ENCODE measurements around the gene TGFBR2. TPM values are rescaled to one million over a fixed set of nuclear protein-coding genes. Genes with fewer than 3 reads are reported as not detected.

Gene TGFBR2
- total RNA-seq, 1 donor from 2014 or later = 329 TPM

- H3K4me3 ChIP-seq = no peak overlapping the region
- no peak for DNase-seq
Observed at GRCh38 chr3:30613133-30613825, 6.9 kb downstream of the TGFBR2 start.

DNA sequence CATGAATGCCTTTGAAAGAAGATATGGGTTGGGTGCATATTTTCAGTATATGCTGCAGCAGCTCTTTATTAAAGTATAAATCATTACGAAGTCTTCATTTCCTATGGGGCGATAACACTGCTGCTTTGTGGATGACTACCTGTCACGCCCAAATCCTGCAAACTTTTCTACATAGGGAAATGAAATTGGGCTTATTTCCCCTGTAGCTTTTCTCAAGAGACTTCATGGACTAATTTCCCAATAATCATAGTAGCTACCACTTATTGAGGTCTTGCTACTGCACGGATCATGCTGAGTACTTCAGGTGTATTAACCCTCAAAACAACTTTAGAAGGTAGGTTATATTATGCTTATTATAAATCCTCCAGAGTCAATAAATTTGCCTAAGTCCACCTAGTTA, 8.0 kb downstream of the TGFBR2 start:
- H3K27ac ChIP-seq = no peak overlapping the region
- TF ChIP-seq CTCF (IDR thresholded peaks at IDR 0.05) = no peak
- H3K4me1 ChIP-seq = peaks cover 77% of the 10 kb centered on the region
- no peak overlapping the region for H3K4me3 ChIP-seq
- no peak for ATAC-seq
- no peak for DNase-seq
- H3K9me3 ChIP-seq = no peaks in the 10 kb centered on the region
- no peaks in the 10 kb centered on the region for H3K36me3 ChIP-seq
- no peaks in the 10 kb centered on the region for H3K27me3 ChIP-seq
- intact Hi-C loops (cut with DNase I) = no loop called here

More at GRCh38 chr3:30613133-30613825, 6.9 kb downstream of the TGFBR2 start:
- peak; percentile 50 for ATAC-seq
- no peak for TF ChIP-seq CTCF (IDR thresholded peaks at IDR 0.05)
- Histone ChIP-seq H3K36me3 (no peaks in the 10 kb centered on the region), H3K4me1 (peaks cover 68% of the 10 kb centered on the region), H3K9me3 (no peaks in the 10 kb centered on the region), H3K27me3 (no peaks in the 10 kb centered on the region), H3K27ac (peak overlapping the region; percentile 3)
- intact Hi-C loops (cut with DNase I) = no loop called here

DNA sequence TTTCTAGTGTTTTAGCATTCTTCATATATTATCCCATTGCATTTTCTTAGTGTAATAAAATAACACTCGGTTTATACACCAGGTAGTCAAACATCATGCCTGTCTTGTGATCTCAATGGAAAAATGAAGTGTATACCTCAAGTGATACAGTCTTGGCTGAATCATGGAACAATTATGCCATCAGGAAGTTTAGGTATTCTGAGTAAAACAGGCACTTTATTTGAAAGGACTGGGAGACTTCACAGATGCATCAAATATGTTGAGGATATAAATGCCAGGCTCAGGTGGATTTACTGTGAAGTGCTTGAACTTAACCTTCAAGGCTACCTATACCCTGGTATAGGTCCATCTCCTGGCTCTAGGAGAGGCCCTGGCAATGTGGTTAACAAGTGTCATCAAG, 8.5 kb downstream of the TGFBR2 start:
- Histone ChIP-seq H3K4me3 (no peak overlapping the region), H3K27me3 (no peaks in the 10 kb centered on the region), H3K9me3 (no peaks in the 10 kb centered on the region), H3K27ac (no peak overlapping the region), H3K36me3 (no peaks in the 10 kb centered on the region), H3K4me1 (peaks cover 82% of the 10 kb centered on the region)
- intact Hi-C loops (cut with DNase I) = no loop called here
- ATAC-seq (no peak), DNase-seq (no peak)
- TF ChIP-seq CTCF (IDR thresholded peaks at IDR 0.05) = no peak

GRCh38 chr3:30615615-30616346, 9.4 kb downstream of the TGFBR2 start:
- intact Hi-C loops (cut with DNase I) = no loop called here
- H3K27me3 ChIP-seq = no peaks in the 10 kb centered on the region
- no peak for DNase-seq
- peaks cover 88% of the 10 kb centered on the region for H3K4me1 ChIP-seq
- peak overlapping the region; percentile 14 for H3K27ac ChIP-seq
- ATAC-seq = peak; percentile 23
- TF ChIP-seq CTCF (IDR thresholded peaks at IDR 0.05) = no peak
- H3K9me3 ChIP-seq = no peaks in the 10 kb centered on the region
- peaks cover 5% of the 10 kb centered on the region for H3K36me3 ChIP-seq
- H3K4me3 ChIP-seq = no peak overlapping the region

DNA sequence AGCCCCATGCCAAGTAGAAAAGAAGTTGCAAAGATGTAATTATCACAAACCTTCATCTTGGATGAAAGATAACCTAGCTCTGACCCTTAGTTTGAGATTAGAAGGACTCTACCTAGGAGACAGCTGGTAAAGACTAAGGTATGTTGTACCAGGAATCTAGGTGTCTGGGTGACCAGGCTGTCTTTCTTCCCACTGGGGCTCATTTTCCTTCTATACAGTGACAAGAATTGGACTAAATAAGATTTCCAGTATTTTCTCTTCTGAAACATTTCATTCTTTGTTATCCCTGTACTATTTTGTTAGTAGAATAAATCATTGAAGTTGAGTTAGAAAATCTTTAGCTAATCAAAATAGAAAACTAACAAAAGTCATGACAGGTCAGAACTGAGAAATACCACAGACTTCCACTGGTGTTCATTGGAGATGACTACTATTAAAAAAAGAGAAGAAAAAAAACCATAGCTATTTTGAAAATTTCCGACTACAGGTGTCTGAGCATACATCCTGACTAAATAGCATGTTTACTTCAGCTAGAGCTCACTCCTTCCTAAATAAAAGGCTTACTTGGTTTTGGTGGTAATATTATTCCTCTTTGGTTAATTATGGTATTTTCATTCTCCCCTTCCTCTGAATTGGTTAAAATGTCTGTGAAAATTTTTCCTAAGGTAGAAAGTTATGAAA, 10.1 kb downstream of the TGFBR2 start:
- no peak overlapping the region for H3K4me3 ChIP-seq
- H3K36me3 ChIP-seq = peaks cover 5% of the 10 kb centered on the region
- no peak overlapping the region for H3K27ac ChIP-seq
- DNase-seq (no peak), ATAC-seq (no peak)
- peaks cover 91% of the 10 kb centered on the region for H3K4me1 ChIP-seq
- no peak for TF ChIP-seq CTCF (IDR thresholded peaks at IDR 0.05)
- intact Hi-C loops (cut with DNase I) = no loop called here
- H3K9me3 ChIP-seq = no peaks in the 10 kb centered on the region
- no peaks in the 10 kb centered on the region for H3K27me3 ChIP-seq

All from upper lobe of right lung (tissue), 1 donor.